Ectodermal cell (in vitro differentiated cells): ENCODE measurements around the gene FUS.
"Not testable (repeated sequence)": the region's sequence is repeated elsewhere in the genome, so short reads cannot be mapped to it uniquely, and the experiment has no call there.

Experiments used
- H3K27ac ChIP-seq: 2 replicates; pipeline ENCODE4 v1.7.0; 2013; ENCODE audit warnings: mild to moderate bottlenecking, low read depth, low read length; ENCODE audit not compliant: insufficient read depth, poor library complexity, severe bottlenecking
- H3K27me3 ChIP-seq: 2 replicates; pipeline ENCODE4 v1.7.0; 2013; ENCODE audit warnings: mild to moderate bottlenecking, low read length; ENCODE audit not compliant: insufficient read depth, control insufficient read depth, poor library complexity, severe bottlenecking
- H3K36me3 ChIP-seq: one replicate; pipeline ENCODE4 v1.7.0; 2013; ENCODE audit warnings: low read length; ENCODE audit not compliant: control insufficient read depth, insufficient read depth
- H3K4me1 ChIP-seq: one replicate; pipeline ENCODE4 v1.7.0; 2013; ENCODE audit warnings: low read length; ENCODE audit not compliant: control insufficient read depth, insufficient read depth
- H3K4me3 ChIP-seq: 2 replicates; pipeline ENCODE4 v1.7.0; 2013; ENCODE audit warnings: low read depth, low read length, control low read depth; ENCODE audit not compliant: insufficient read depth
- H3K9me3 ChIP-seq: 2 replicates; pipeline ENCODE4 v1.7.0; 2013; ENCODE audit warnings: mild to moderate bottlenecking, low read length, moderate library complexity; ENCODE audit not compliant: control insufficient read depth
- WGBS, 2 experiments: methylation state at CpG; one replicate each; pipeline ENCODE4 v1.1.7; 2013; ENCODE audit warnings: missing lambda C conversion rate in 2 of 2; 5-methylcytosine and 5-hydroxymethylcytosine counted together

The FUS gene

GRCh38 chr16:31143694-31144148 is 36.2 kb upstream of the FUS start:
- WGBS, 2 experiments = 87 to 88% methylated on average over 8 of the region's 8 CpGs
- no peaks in the 10 kb centered on the region for H3K36me3 ChIP-seq
- no peak overlapping the region for H3K27ac ChIP-seq
- no peaks in the 10 kb centered on the region for H3K9me3 ChIP-seq
- H3K27me3 ChIP-seq = peaks cover 35% of the 10 kb centered on the region
- peaks cover 16% of the 10 kb centered on the region for H3K4me1 ChIP-seq
- no peak overlapping the region for H3K4me3 ChIP-seq

DNA sequence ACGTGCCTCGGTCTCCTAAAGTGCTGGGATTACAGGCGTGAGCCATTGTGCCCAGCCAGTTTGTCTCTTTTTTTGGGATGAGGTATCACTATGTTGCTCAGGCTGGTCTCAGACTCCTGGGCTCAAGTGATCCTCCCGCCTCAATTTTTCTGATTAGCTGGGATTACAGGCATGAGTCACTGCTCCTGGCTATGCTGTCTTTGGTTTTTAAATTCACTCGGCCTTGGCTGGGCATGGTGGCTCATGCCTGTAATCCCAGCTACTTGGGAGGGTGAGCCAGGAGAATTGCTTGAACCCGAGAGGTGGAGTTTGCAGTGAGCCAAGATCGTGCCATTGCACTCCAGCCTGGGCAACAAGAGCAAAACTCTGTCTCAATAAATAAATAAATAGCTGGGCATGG is 35.5 kb upstream of the FUS start:
- H3K36me3 ChIP-seq, H3K9me3 ChIP-seq, H3K27ac ChIP-seq, H3K4me3 ChIP-seq: not testable (repeated sequence)
- Histone ChIP-seq H3K4me1 (peaks cover 13% of the 10 kb centered on the region), H3K27me3 (peaks cover 36% of the 10 kb centered on the region)
- 89 to 93% methylated on average over 7 of the region's 7 CpGs for WGBS, 2 experiments

- Histone ChIP-seq H3K27me3 (peaks cover 36% of the 10 kb centered on the region), H3K9me3 (no peaks in the 10 kb centered on the region), H3K4me3 (no peak overlapping the region), H3K27ac (no peak overlapping the region), H3K4me1 (peaks cover 18% of the 10 kb centered on the region), H3K36me3 (no peaks in the 10 kb centered on the region)
- 88 to 89% methylated on average over 11 of the region's 12 CpGs for WGBS, 2 experiments
Measured at GRCh38 chr16:31145398-31145990, 34.4 kb upstream of the FUS start.

DNA sequence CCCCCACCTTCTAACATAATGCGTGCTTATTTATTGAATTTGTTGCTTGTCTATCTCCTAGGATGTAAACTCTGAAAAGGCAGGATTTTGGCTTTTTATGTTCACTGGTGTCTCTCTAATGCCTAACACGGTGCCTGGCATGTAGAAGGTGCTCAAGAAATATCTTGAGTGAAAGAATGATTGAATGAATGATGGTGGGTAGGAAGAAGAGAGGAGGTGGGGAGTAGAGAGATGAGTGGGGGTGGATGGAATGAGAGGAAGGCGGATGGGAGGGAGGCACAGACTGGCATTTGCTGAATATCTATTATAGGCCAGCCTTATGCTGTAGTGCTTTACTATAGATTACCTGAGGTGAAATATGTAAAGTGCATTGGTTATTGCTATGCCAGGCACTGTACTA is 32.4 kb upstream of the FUS start:
- Histone ChIP-seq H3K4me3 (no peak overlapping the region), H3K4me1 (peaks cover 5% of the 10 kb centered on the region), H3K27ac (no peak overlapping the region), H3K9me3 (no peaks in the 10 kb centered on the region), H3K36me3 (no peaks in the 10 kb centered on the region), H3K27me3 (peaks cover 36% of the 10 kb centered on the region)
- WGBS, 2 experiments = 92 to 93% methylated on average over 3 of the region's 3 CpGs

DNA sequence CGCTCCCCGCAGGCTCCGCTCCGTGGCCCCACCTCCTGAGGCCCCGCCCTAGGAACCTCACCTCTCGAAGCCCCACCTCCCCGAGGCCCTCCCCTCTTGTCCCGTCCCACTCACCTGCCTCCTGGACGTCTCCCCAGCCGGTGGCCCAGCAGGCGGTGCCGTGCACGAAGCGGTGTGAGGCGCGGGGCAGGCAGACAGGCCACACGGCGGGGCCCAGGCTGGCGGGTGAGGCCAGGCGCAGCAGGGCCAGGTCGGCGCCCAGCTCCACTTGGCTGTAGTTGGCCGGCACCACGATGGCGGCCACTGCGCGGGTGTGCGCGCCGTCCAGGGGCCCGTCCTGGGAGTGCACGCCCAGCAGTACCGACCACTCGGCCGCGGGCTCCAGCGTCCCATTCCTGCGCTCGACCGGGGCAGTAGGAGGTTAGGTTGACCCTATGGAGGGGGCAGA is 31.6 kb upstream of the FUS start:
- WGBS, 2 experiments = 43 to 46% methylated on average over 40 of the region's 40 CpGs
- Histone ChIP-seq H3K4me3 (no peak overlapping the region), H3K36me3 (no peaks in the 10 kb centered on the region), H3K27ac (no peak overlapping the region), H3K27me3 (peaks cover 32% of the 10 kb centered on the region), H3K4me1 (peaks cover 5% of the 10 kb centered on the region), H3K9me3 (no peaks in the 10 kb centered on the region)

- Histone ChIP-seq H3K9me3 (no peaks in the 10 kb centered on the region), H3K4me1 (peaks cover 5% of the 10 kb centered on the region), H3K27ac (no peak overlapping the region), H3K4me3 (no peak overlapping the region), H3K36me3 (no peaks in the 10 kb centered on the region), H3K27me3 (peaks cover 32% of the 10 kb centered on the region)
- WGBS, 2 experiments = 91 to 93% methylated on average over 25 of the region's 25 CpGs
Measured at GRCh38 chr16:31148896-31149295, 31.0 kb upstream of the FUS start.

DNA sequence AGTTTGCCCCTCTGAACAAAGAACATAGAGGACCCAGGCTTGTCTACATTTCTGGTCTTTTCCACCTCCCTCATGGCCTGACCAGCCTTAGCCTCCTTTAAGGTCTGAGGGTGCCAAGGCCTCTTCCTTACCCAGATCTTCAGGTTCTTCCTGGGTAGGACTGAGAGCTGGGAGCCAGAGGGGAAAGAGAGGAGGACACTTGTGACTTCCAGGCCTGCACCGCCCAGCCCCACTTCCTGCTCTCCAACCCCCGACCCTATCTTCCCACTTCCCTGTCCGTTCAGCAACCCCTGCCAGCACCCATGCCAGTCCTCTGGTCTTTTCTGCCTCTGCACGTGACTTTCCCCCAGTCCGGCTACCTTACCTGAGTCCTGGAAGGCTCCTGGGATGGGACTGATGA is 30.6 kb upstream of the FUS start:
- Histone ChIP-seq H3K4me3 (no peak overlapping the region), H3K27me3 (peaks cover 32% of the 10 kb centered on the region), H3K27ac (no peak overlapping the region), H3K4me1 (peaks cover 5% of the 10 kb centered on the region), H3K9me3 (no peaks in the 10 kb centered on the region), H3K36me3 (no peaks in the 10 kb centered on the region)
- 87 to 91% methylated on average over 5 of the region's 5 CpGs for WGBS, 2 experiments

DNA sequence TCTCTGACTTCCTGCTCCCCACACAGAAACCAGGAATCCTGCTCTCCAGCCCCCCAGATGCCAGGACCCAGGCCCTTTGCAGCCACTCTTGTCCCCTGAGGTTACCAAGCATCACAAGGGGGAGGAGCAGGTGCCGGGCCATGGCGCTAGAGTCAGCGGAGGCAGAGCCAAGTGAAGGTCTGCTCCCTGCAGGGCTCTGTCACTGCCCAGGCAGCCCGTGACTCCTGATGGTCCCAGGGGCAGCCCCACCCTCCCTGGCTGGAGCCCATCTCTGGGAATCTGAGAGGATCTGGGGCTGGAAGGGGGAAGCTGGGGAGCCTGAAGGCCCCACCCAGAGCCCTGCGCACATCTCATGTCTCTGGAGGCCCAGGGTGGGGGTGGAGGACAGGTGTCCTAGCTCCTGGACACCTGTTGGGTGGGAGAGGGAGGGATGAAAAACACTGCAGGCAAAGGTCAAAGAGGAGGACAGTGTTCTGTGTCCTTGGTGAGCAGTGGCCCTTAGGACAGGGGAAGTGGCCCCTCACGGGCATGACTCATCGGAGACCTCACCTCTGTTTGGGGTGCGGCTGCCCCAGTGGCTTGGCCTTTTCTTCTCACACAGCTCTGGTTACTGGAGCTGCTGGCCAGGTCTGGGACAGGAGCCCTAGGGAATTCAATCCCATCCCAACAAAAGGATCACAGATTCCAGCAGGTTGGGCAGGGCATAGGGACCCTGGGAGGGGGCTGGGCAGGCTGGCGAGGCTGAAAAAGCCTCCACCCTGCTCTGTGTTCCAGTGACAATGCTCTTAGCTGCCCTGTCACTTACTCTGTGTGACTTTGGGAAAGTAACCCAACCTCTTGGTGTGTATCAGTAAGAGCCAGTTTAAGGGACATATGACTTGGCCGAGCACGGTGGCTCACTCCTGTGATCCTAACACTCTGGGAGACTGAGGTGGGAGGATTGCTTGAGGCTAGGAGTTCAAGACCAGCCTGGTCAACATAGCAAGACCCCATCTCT is 29.7 kb upstream of the FUS start, which contains the start of gene PRSS36:
Gene PRSS36, minus strand, starts transcription at position 173 of the 997 bp plus-strand sequence. Its CDS starts 31 bp downstream, at position 142.
- Histone ChIP-seq H3K27ac (no peak within 1 kb of the TSS), H3K4me1 (peaks cover 5% of the 10 kb centered on the region), H3K36me3 (no peaks in the 10 kb centered on the region), H3K4me3 (no peak within 1 kb of the TSS), H3K27me3 (peaks cover 32% of the 10 kb centered on the region), H3K9me3 (no peaks in the 10 kb centered on the region)
- 76 to 77% methylated on average over 11 of the region's 11 CpGs for WGBS, 2 experiments

DNA sequence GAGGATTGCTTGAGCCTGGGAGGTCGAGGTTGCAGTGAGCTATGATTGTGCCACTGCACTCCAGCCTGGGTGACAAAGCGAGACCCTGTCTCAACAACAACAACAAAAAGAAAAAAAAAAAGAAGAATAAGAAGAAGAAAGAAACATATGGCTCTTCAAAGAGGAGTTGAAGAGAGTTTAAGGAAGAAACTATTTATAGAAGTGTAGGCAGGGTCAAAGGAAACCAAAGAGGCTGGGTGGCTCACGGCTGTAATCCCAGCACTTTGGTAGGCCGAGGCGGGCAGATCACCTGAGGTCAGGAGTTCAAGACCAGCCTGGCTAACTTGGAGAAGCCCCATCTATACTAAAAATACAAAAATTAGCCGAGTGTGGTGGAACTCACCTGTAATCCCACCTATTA is 29.0 kb upstream of the FUS start:
- H3K9me3 ChIP-seq, H3K4me1 ChIP-seq, H3K36me3 ChIP-seq, H3K4me3 ChIP-seq, H3K27ac ChIP-seq: not testable (repeated sequence)
- peaks cover 27% of the 10 kb centered on the region for H3K27me3 ChIP-seq
- 91 to 95% methylated on average over 5 of the region's 6 CpGs for WGBS, 2 experiments

GRCh38 chr16:31157136-31157535 is 22.8 kb upstream of the FUS start:
- no peak overlapping the region for H3K4me3 ChIP-seq
- 85 to 87% methylated on average over 8 of the region's 8 CpGs for WGBS, 2 experiments
- no peaks in the 10 kb centered on the region for H3K4me1 ChIP-seq
- H3K27me3 ChIP-seq = no peaks in the 10 kb centered on the region
- H3K27ac ChIP-seq = no peak overlapping the region
- H3K9me3 ChIP-seq = no peaks in the 10 kb centered on the region
- no peaks in the 10 kb centered on the region for H3K36me3 ChIP-seq
